Astrocyte of the spinal cord (primary cell): ENCODE data around the gene PACSIN2.
"Not testable (repeated sequence)": the region's sequence is repeated elsewhere in the genome, so short reads cannot be mapped to it uniquely, and the experiment has no call there.

Experiments used
- DNase-seq: peaks from one replicate; pipeline ENCODE4 v3.0.0; 2011; ENCODE audit warnings: low read depth, low spot score
- H3K4me3 ChIP-seq: 2 replicates; pipeline ENCODE4 v1.5.1; 2011; ENCODE audit warnings: low read depth, mild to moderate bottlenecking, low read length, moderate library complexity
- CTCF ChIP-seq: IDR thresholded peaks from 2 replicates; pipeline ENCODE4 v1.5.1; 2012; ENCODE audit warnings: low read depth, mild to moderate bottlenecking, low read length, inconsistent platforms
- in situ Hi-C: cut with HindIII; loops from 2 replicates; pipeline ENCODE4 v1.10.0; 2017; ENCODE audit warnings: low sequenced_read_pairs

Gene PACSIN2

GRCh38 chr22:42963231-42963595, 51.7 kb downstream of the PACSIN2 start:
- TF ChIP-seq CTCF, result no peak
- in situ Hi-C loops, result no loop called here
- DNase-seq, result no peak
- H3K4me3 ChIP-seq, result no peak overlapping the region

GRCh38 chr22:42962295-42963230, 52.4 kb downstream of the PACSIN2 start:
- in situ Hi-C loops, result no loop called here
- no peak for DNase-seq
- no peak for TF ChIP-seq CTCF
- H3K4me3 ChIP-seq, result no peak overlapping the region

GRCh38 chr22:42961810-42962209, 53.1 kb downstream of the PACSIN2 start:
- no peak for TF ChIP-seq CTCF
- no peak for DNase-seq
- no peak overlapping the region for H3K4me3 ChIP-seq
- in situ Hi-C loops, result no loop called here

GRCh38 chr22:42961400-42961690, 53.6 kb downstream of the PACSIN2 start:
- DNase-seq, in situ Hi-C loops: not testable (repeated sequence)

GRCh38 chr22:42960531-42961399, 54.2 kb downstream of the PACSIN2 start:
- H3K4me3 ChIP-seq, result no peak overlapping the region
- DNase-seq, result no peak
- no peak for TF ChIP-seq CTCF
- in situ Hi-C loops, result no loop called here

More at GRCh38 chr22:42961400-42961690, 53.6 kb downstream of the PACSIN2 start:
- not testable (repeated sequence) for H3K4me3 ChIP-seq

- H3K4me3 ChIP-seq, result peak overlapping the region; percentile 17
- peak; percentile 86 for DNase-seq
- no peak for TF ChIP-seq CTCF
- in situ Hi-C loops, result no loop called here
These were observed 55.1 kb downstream of the PACSIN2 start for GRCh38 chr22:42959576-42960509.
